ENCODE data around the gene NFAT5. TPM values are rescaled to one million over a fixed set of nuclear protein-coding genes. Genes with fewer than 3 reads are reported as not detected.
"Not testable (repeated sequence)": the region's sequence is repeated elsewhere in the genome, so short reads cannot be mapped to it uniquely, and the experiment has no call there.

Gene NFAT5
- total RNA-seq (2014; rRNA removed; shearing (Covaris generic)), result 7.0 and 10.9 TPM in 2 replicates

- DNase-seq, result peak; percentile 94
- Histone ChIP-seq H3K36me3 (replicated peaks; ENCODE audit: control insufficient read depth, insufficient read depth, low read length) (no peaks in the 10 kb centered on the region), H3K4me3 (ENCODE audit: insufficient read depth, low read depth, low read length) (peak within 1 kb of the TSS; percentile 91), H3K27me3 (ENCODE audit: control insufficient read depth, insufficient read depth, low read length) (no peaks in the 10 kb centered on the region)
These were observed at the start of gene NFAT5 for GRCh38 chr16:69565671-69566239. Gene NFAT5, plus strand, starts transcription at chr16:69565966. Its CDS starts 336 bp downstream, at chr16:69566302.

- not testable (repeated sequence) for H3K36me3 ChIP-seq (replicated peaks; ENCODE audit: control insufficient read depth, insufficient read depth, low read length); H3K27me3 ChIP-seq (ENCODE audit: control insufficient read depth, insufficient read depth, low read length); H3K4me3 ChIP-seq (ENCODE audit: insufficient read depth, low read depth, low read length); DNase-seq
These were observed 47.9 kb upstream of the NFAT5 start for GRCh38 chr16:69517914-69518313.

GRCh38 chr16:69520413-69520799 is 45.4 kb upstream of the NFAT5 start:
- H3K4me3 ChIP-seq (ENCODE audit: insufficient read depth, low read depth, low read length), result no peak overlapping the region
- H3K27me3 ChIP-seq (ENCODE audit: control insufficient read depth, insufficient read depth, low read length), result no peaks in the 10 kb centered on the region
- DNase-seq, result no peak
- H3K36me3 ChIP-seq (replicated peaks; ENCODE audit: control insufficient read depth, insufficient read depth, low read length), result no peaks in the 10 kb centered on the region

GRCh38 chr16:69520800-69521602 is 44.8 kb upstream of the NFAT5 start:
- Histone ChIP-seq H3K27me3 (ENCODE audit: control insufficient read depth, insufficient read depth, low read length) (no peaks in the 10 kb centered on the region), H3K36me3 (replicated peaks; ENCODE audit: control insufficient read depth, insufficient read depth, low read length) (no peaks in the 10 kb centered on the region), H3K4me3 (ENCODE audit: insufficient read depth, low read depth, low read length) (no peak overlapping the region)
- no peak for DNase-seq

GRCh38 chr16:69522041-69522578 is 43.7 kb upstream of the NFAT5 start:
- H3K27me3 ChIP-seq (ENCODE audit: control insufficient read depth, insufficient read depth, low read length), result no peaks in the 10 kb centered on the region
- H3K36me3 ChIP-seq (replicated peaks; ENCODE audit: control insufficient read depth, insufficient read depth, low read length), result no peaks in the 10 kb centered on the region
- H3K4me3 ChIP-seq (ENCODE audit: insufficient read depth, low read depth, low read length), result no peak overlapping the region
- DNase-seq, result no peak

- Histone ChIP-seq H3K27me3 (ENCODE audit: control insufficient read depth, insufficient read depth, low read length) (no peaks in the 10 kb centered on the region), H3K36me3 (replicated peaks; ENCODE audit: control insufficient read depth, insufficient read depth, low read length) (no peaks in the 10 kb centered on the region), H3K4me3 (ENCODE audit: insufficient read depth, low read depth, low read length) (no peak overlapping the region)
- peak; percentile 52 for DNase-seq
These were observed 42.9 kb upstream of the NFAT5 start for GRCh38 chr16:69522732-69523404.

- no peak overlapping the region for H3K4me3 ChIP-seq (ENCODE audit: insufficient read depth, low read depth, low read length)
These were observed 42.0 kb upstream of the NFAT5 start for GRCh38 chr16:69523566-69524305.

GRCh38 chr16:69526831-69527655 is 38.7 kb upstream of the NFAT5 start:
- DNase-seq, result no peak

More at GRCh38 chr16:69523566-69524305, 42.0 kb upstream of the NFAT5 start:
- no peaks in the 10 kb centered on the region for H3K27me3 ChIP-seq (ENCODE audit: control insufficient read depth, insufficient read depth, low read length)
- no peaks in the 10 kb centered on the region for H3K36me3 ChIP-seq (replicated peaks; ENCODE audit: control insufficient read depth, insufficient read depth, low read length)
- no peak for DNase-seq

GRCh38 chr16:69531988-69532387 is 33.8 kb upstream of the NFAT5 start:
- no peak for DNase-seq
- Histone ChIP-seq H3K36me3 (replicated peaks; ENCODE audit: control insufficient read depth, insufficient read depth, low read length) (no peaks in the 10 kb centered on the region), H3K4me3 (ENCODE audit: insufficient read depth, low read depth, low read length) (no peak overlapping the region), H3K27me3 (ENCODE audit: control insufficient read depth, insufficient read depth, low read length) (no peaks in the 10 kb centered on the region)

More at GRCh38 chr16:69526831-69527655, 38.7 kb upstream of the NFAT5 start:
- Histone ChIP-seq H3K4me3 (ENCODE audit: insufficient read depth, low read depth, low read length) (no peak overlapping the region), H3K36me3 (replicated peaks; ENCODE audit: control insufficient read depth, insufficient read depth, low read length) (no peaks in the 10 kb centered on the region), H3K27me3 (ENCODE audit: control insufficient read depth, insufficient read depth, low read length) (no peaks in the 10 kb centered on the region)

GRCh38 chr16:69532641-69533455 is 32.9 kb upstream of the NFAT5 start:
- H3K4me3 ChIP-seq (ENCODE audit: insufficient read depth, low read depth, low read length), result 0 out of 2 replicates have a peak overlapping the region, but pooled peaks have one; percentile 1
- no peaks in the 10 kb centered on the region for H3K27me3 ChIP-seq (ENCODE audit: control insufficient read depth, insufficient read depth, low read length)
- no peaks in the 10 kb centered on the region for H3K36me3 ChIP-seq (replicated peaks; ENCODE audit: control insufficient read depth, insufficient read depth, low read length)
- no peak for DNase-seq

- Histone ChIP-seq H3K36me3 (replicated peaks; ENCODE audit: control insufficient read depth, insufficient read depth, low read length) (no peaks in the 10 kb centered on the region), H3K27me3 (ENCODE audit: control insufficient read depth, insufficient read depth, low read length) (no peaks in the 10 kb centered on the region), H3K4me3 (ENCODE audit: insufficient read depth, low read depth, low read length) (no peak overlapping the region)
- DNase-seq, result no peak
These were observed 31.0 kb upstream of the NFAT5 start for GRCh38 chr16:69534720-69535119.

GRCh38 chr16:69535123-69536050 is 30.4 kb upstream of the NFAT5 start:
- H3K4me3 ChIP-seq (ENCODE audit: insufficient read depth, low read depth, low read length), result no peak overlapping the region
- no peaks in the 10 kb centered on the region for H3K27me3 ChIP-seq (ENCODE audit: control insufficient read depth, insufficient read depth, low read length)
- no peak for DNase-seq
- no peaks in the 10 kb centered on the region for H3K36me3 ChIP-seq (replicated peaks; ENCODE audit: control insufficient read depth, insufficient read depth, low read length)
